IMR-90 (cell line): ENCODE measurements around the gene DHRS13. TPM values are rescaled to one million over a fixed set of nuclear protein-coding genes. Genes with fewer than 3 reads are reported as not detected.

ENCODE experiments used
- ATAC-seq: fragments of 200-7000 bp; cut with Tn5 transposase; 2 replicates; pipeline ENCODE4 v1.9.1; 2020; ENCODE audit warnings: low read depth, mild to moderate bottlenecking, moderate library complexity
- BruUV-seq: library from RNA; stranded (reverse); fragments of 400-500 nt; replicated peaks from 2 replicates; lab custom pipeline; 2021; lab: Mats Ljungman, UMichigan
- CTCF ChIA-PET: fragments of 300-600 bp; formaldehyde crosslinking; extraction: SDS; loops from one replicate; lab custom pipeline; 2021; ENCODE audit warnings: antibody characterized with exemption; lab: Yijun Ruan, JAX
- POLR2A ChIA-PET: fragments of 300-600 bp; sonication (Branson Sonifier 250); formaldehyde crosslinking; loops from one replicate; lab custom pipeline; 2022; ENCODE audit warnings: antibody characterized with exemption; ENCODE audit not compliant: unreplicated experiment; lab: Charles Lee
- DNase-seq: peaks from one replicate; pipeline ENCODE4 v3.0.0; 2013
- H2AFZ ChIP-seq: replicated peaks from 2 replicates; pipeline ENCODE3; 2013; ENCODE audit warnings: low read length, mild to moderate bottlenecking; ENCODE audit not compliant: poor library complexity
- H2AK5ac ChIP-seq: 2 replicates; pipeline ENCODE4 v1.6.1; 2013; ENCODE audit warnings: low read depth, low read length, inconsistent platforms
- H2AK9ac ChIP-seq: replicated peaks from 2 replicates; pipeline ENCODE3; 2013; ENCODE audit warnings: mild to moderate bottlenecking, low read depth, low read length, moderate library complexity; ENCODE audit not compliant: poor library complexity
- H2BK120ac ChIP-seq: 2 replicates; pipeline ENCODE4 v1.6.1; 2013; ENCODE audit warnings: low read depth, low read length, inconsistent platforms
- H2BK15ac ChIP-seq: 3 replicates; pipeline ENCODE4 v1.6.1; 2013; ENCODE audit warnings: low read depth, low read length, inconsistent platforms
- H2BK20ac ChIP-seq: 2 replicates; pipeline ENCODE4 v1.6.1; 2013; ENCODE audit warnings: low read depth, mild to moderate bottlenecking, inconsistent platforms, low read length, moderate library complexity
- H2BK5ac ChIP-seq: 2 replicates; pipeline ENCODE4 v1.6.1; 2013; ENCODE audit warnings: mild to moderate bottlenecking, low read depth, low read length, inconsistent platforms; ENCODE audit not compliant: poor library complexity, severe bottlenecking
- H3K14ac ChIP-seq: replicated peaks from 2 replicates; pipeline ENCODE4 v1.6.1; 2013; ENCODE audit warnings: low read depth, low read length, inconsistent platforms
- H3K18ac ChIP-seq: 2 replicates; pipeline ENCODE4 v1.6.1; 2013; ENCODE audit warnings: low read depth, low read length, control low read depth
- H3K23ac ChIP-seq: 2 replicates; pipeline ENCODE4 v1.6.1; 2013; ENCODE audit warnings: low read depth, low read length, inconsistent platforms
- H3K27ac ChIP-seq: 2 replicates; pipeline ENCODE4 v1.5.1; 2013; ENCODE audit warnings: mild to moderate bottlenecking, control low read depth, low read length; ENCODE audit not compliant: insufficient read depth
- H3K27me3 ChIP-seq: 2 replicates; pipeline ENCODE4 v1.6.1; 2013; ENCODE audit warnings: low read length; ENCODE audit not compliant: control insufficient read depth, insufficient read depth
- H3K36me3 ChIP-seq: 2 replicates; pipeline ENCODE4 v1.6.1; 2013; ENCODE audit warnings: low read length, mixed read lengths; ENCODE audit not compliant: control insufficient read depth, insufficient read depth
- H3K4ac ChIP-seq: 2 replicates; pipeline ENCODE4 v1.6.1; 2013; ENCODE audit warnings: low read depth, low read length, inconsistent platforms
- H3K4me1 ChIP-seq: 2 replicates; pipeline ENCODE4 v1.6.1; 2013; ENCODE audit warnings: low read length, mixed read lengths; ENCODE audit not compliant: control insufficient read depth, insufficient read depth
- H3K4me2 ChIP-seq: 2 replicates; pipeline ENCODE4 v1.6.1; 2013; ENCODE audit warnings: low read depth, mild to moderate bottlenecking, control low read depth, low read length, moderate library complexity
- H3K4me3 ChIP-seq: 2 replicates; pipeline ENCODE4 v1.5.1; 2013; ENCODE audit warnings: low read depth, mild to moderate bottlenecking, control low read depth, low read length, moderate library complexity; ENCODE audit not compliant: insufficient read depth
- H3K56ac ChIP-seq: 2 replicates; pipeline ENCODE4 v1.6.1; 2013; ENCODE audit warnings: low read length, inconsistent platforms; ENCODE audit not compliant: insufficient read depth; ENCODE audit errors: extremely low read depth
- H3K79me1 ChIP-seq, 2 experiments: 2 replicates each; pipeline ENCODE4 v1.6.1; 2013; ENCODE audit warnings: low read length in 2 of 2, inconsistent platforms in 1 of 2, low read depth in 1 of 2
- H3K9ac ChIP-seq: 2 replicates; pipeline ENCODE4 v1.6.1; 2013; ENCODE audit warnings: low read depth, low read length, control low read depth
- H3K9me1 ChIP-seq: 2 replicates; pipeline ENCODE4 v1.6.1; 2013; ENCODE audit warnings: low read length, inconsistent platforms; ENCODE audit not compliant: insufficient read depth
- H3K9me3 ChIP-seq: 2 replicates; pipeline ENCODE4 v1.6.1; 2013; ENCODE audit warnings: low read length; ENCODE audit not compliant: control insufficient read depth, insufficient read depth
- H4K20me1 ChIP-seq: 2 replicates; pipeline ENCODE4 v1.6.1; 2013; ENCODE audit warnings: low read length, inconsistent platforms; ENCODE audit not compliant: insufficient read depth
- H4K5ac ChIP-seq: 2 replicates; pipeline ENCODE4 v1.6.1; 2013; ENCODE audit warnings: mild to moderate bottlenecking, low read depth, low read length, control low read depth
- H4K8ac ChIP-seq, 2 experiments: 2 replicates each; pipeline ENCODE4 v1.6.1; 2013; ENCODE audit warnings: low read depth in 2 of 2, low read length in 2 of 2, control low read depth in 1 of 2, inconsistent platforms in 1 of 2
- H4K91ac ChIP-seq: 2 replicates; pipeline ENCODE4 v1.6.1; 2013; ENCODE audit warnings: low read depth, low read length, inconsistent platforms; ENCODE audit not compliant: insufficient read depth
- MAZ ChIP-seq: IDR thresholded peaks from 2 replicates; pipeline ENCODE4 v1.6.1; 2012; ENCODE audit warnings: low read depth, mild to moderate bottlenecking, low read length, improper control_type of control experiment, moderate library complexity, borderline replicate concordance
- RAD21 ChIP-seq: IDR thresholded peaks from 2 replicates; pipeline ENCODE4 v1.6.1; 2012; ENCODE audit warnings: low read length, improper control_type of control experiment
- WGBS, 2 experiments: methylation state at CpG; one replicate each; pipeline versions ENCODE4 v1.1.5 to v1.1.7; 2013; ENCODE audit warnings: missing lambda C conversion rate in 2 of 2; ENCODE audit not compliant: insufficient read length in 1 of 2; ENCODE audit errors: extremely low coverage in 2 of 2; 5-methylcytosine and 5-hydroxymethylcytosine counted together
- dilution Hi-C: fragments of 300-500 bp; cut with HindIII; formaldehyde crosslinking; loops from one replicate; pipeline ENCODE4 v1.14.3; 2018; ENCODE audit warnings: low sequenced_read_pairs; ENCODE audit not compliant: unreplicated experiment
- in situ Hi-C: fragments of 300-500 bp; cut with MboI; formaldehyde crosslinking; loops from 3 replicates; pipeline ENCODE4 v1.14.3; 2019; ENCODE audit warnings: low sequenced_read_pairs, inconsistent platforms, mixed read lengths
- intact Hi-C: fragments of 100-400 bp; cut with micrococcal nuclease; formaldehyde crosslinking; loops from 2 replicates; pipeline ENCODE4 v1.10.0; 2022
- polyA plus RNA-seq, 3 experiments: library from polyadenylated mRNA; depleted of rRNA; stranded (reverse); fragments of >200 nt; gene quantifications; 2 replicates each; pipeline ENCODE4 v1.2.3, GENCODE V29; 2012; ENCODE audit warnings: low replicate concordance in 1 of 3
- total RNA-seq: library from RNA; depleted of rRNA; stranded (reverse); fragments of >200 nt; gene quantifications from 2 replicates; pipeline ENCODE4 v1.2.3, GENCODE V29; 2012

The DHRS13 gene
- total and polyA plus RNA-seq, 2 of the 4 experiments (the other 2 are of a cell fraction), result 2.7 to 3.9 TPM

GRCh38 chr17:28950752-28951427 is 48.0 kb upstream of the DHRS13 start:
- peak overlapping the region; percentile 94 for H3K14ac ChIP-seq
- CTCF ChIA-PET, result interaction anchor here (1.3 kb wide), 1 partner anchor 15 kb away, joined by 4 read pairs; no protein-coding TSS in a partner anchor
- H3K27ac ChIP-seq, result peak overlapping the region; percentile 91
- POLR2A ChIA-PET, result interaction anchor here (0.6 to 1.0 kb wide), 2 partner anchors 14 to 741 kb away, joined by 3 to 6 read pairs; no protein-coding TSS in a partner anchor
- H3K4me2 ChIP-seq, result peak overlapping the region; percentile 73
- peaks cover 3% of the 10 kb centered on the region; the same call in 1 of the 2 replicates for H3K4me1 ChIP-seq
- dilution Hi-C loops (no loop called here), in situ Hi-C loops (no loop called here), intact Hi-C loops (no loop called here)
- ATAC-seq, result no peak
- H3K79me1 ChIP-seq, result peaks cover 0 to 30% of the 10 kb centered on the region in 2 experiments; a peak in 2 of 4 replicates
- 0% methylated on average over 2 of the region's 51 CpGs; no CpG with 5 or more reads in 1 of the 2 experiments for WGBS, 2 experiments
- H3K9me3 ChIP-seq, result no peaks in the 10 kb centered on the region
- TF ChIP-seq MAZ (0 out of 2 replicates have a peak, but pooled peaks have one; percentile 6), RAD21 (no peak)
- no peak overlapping the region for H2BK20ac ChIP-seq
- H4K5ac ChIP-seq, result peak overlapping the region; percentile 51
- no TSS peak for BruUV-seq
- H3K18ac ChIP-seq, result peak overlapping the region; percentile 14; the same call in 1 of the 2 replicates
- H2BK15ac ChIP-seq, result peak overlapping the region; percentile 9; the same call in 1 of the 3 replicates
- peak overlapping the region; percentile 90 for H3K9ac ChIP-seq
- H2AFZ ChIP-seq, result peak overlapping the region; percentile 99
- no peak for DNase-seq
- H2AK5ac ChIP-seq, result peak overlapping the region; percentile 90
- peak overlapping the region; percentile 88 for H3K56ac ChIP-seq
- H3K9me1 ChIP-seq, result peaks cover 12% of the 10 kb centered on the region
- peak overlapping the region; percentile 97 for H3K23ac ChIP-seq
- H3K36me3 ChIP-seq, result no peaks in the 10 kb centered on the region
- H3K27me3 ChIP-seq, result no peaks in the 10 kb centered on the region
- peak overlapping the region; percentile 90 for H3K4ac ChIP-seq
- peaks cover 38% of the 10 kb centered on the region for H4K20me1 ChIP-seq
- H4K8ac ChIP-seq, result peak overlapping the region; percentile 70 to 86; a peak in 3 of 4 replicates
- peak overlapping the region; percentile 70 for H2BK120ac ChIP-seq
- peak overlapping the region; percentile 87 for H4K91ac ChIP-seq
- peak overlapping the region; percentile 98 for H2AK9ac ChIP-seq
- H3K4me3 ChIP-seq, result peak overlapping the region; percentile 92
- peak overlapping the region; percentile 83 for H2BK5ac ChIP-seq
